DOHH2 (cell line): ENCODE measurements around the gene ZNF627.

Experiments used
- H3F3A ChIP-seq: fragments of 200-600 bp; sonication (generic), shearing (Covaris generic); 2 replicates; pipeline ENCODE4 v1.6.0; 2016; ENCODE audit warnings: antibody characterized with exemption, mild to moderate bottlenecking; ENCODE audit not compliant: control insufficient read depth, insufficient read depth
- H3K27ac ChIP-seq: fragments of 200-600 bp; sonication (generic); 2 replicates; pipeline ENCODE4 v1.5.1; 2014; ENCODE audit warnings: low read depth, mild to moderate bottlenecking, low read length, moderate library complexity
- H3K27me3 ChIP-seq: fragments of 200-600 bp; sonication (generic); 2 replicates; pipeline ENCODE4 v1.6.1; 2014; ENCODE audit warnings: mild to moderate bottlenecking, low read length, mixed read lengths; ENCODE audit not compliant: control insufficient read depth
- H3K36me3 ChIP-seq: fragments of 200-600 bp; sonication (generic); 2 replicates; pipeline ENCODE4 v1.6.1; 2014; ENCODE audit warnings: mild to moderate bottlenecking, low read length, moderate library complexity, mixed read lengths; ENCODE audit not compliant: control insufficient read depth
- H3K4me1 ChIP-seq: fragments of 200-600 bp; sonication (generic); 2 replicates; pipeline ENCODE4 v1.6.1; 2014; ENCODE audit warnings: mild to moderate bottlenecking, low read length, mixed read lengths; ENCODE audit not compliant: control insufficient read depth
- H3K4me2 ChIP-seq: fragments of 200-600 bp; sonication (generic); 2 replicates; pipeline ENCODE4 v1.6.0; 2014; ENCODE audit warnings: mild to moderate bottlenecking, low read length, moderate library complexity
- H3K4me3 ChIP-seq: fragments of 200-600 bp; sonication (generic); 2 replicates; pipeline ENCODE4 v1.5.1; 2014; ENCODE audit warnings: mild to moderate bottlenecking, low read length, mixed read lengths
- H3K79me2 ChIP-seq: fragments of 200-600 bp; sonication (generic); 2 replicates; pipeline ENCODE4 v1.6.1; 2014; ENCODE audit warnings: mild to moderate bottlenecking, low read length, mixed read lengths; ENCODE audit not compliant: control insufficient read depth
- H3K9me2 ChIP-seq: fragments of 200-600 bp; sonication (generic); replicated peaks from 2 replicates; pipeline ENCODE4 v1.6.1; 2014; ENCODE audit warnings: mild to moderate bottlenecking, low read length, mixed read lengths; ENCODE audit not compliant: control insufficient read depth
- H3K9me3 ChIP-seq: fragments of 200-600 bp; sonication (generic); 2 replicates; pipeline ENCODE4 v1.6.1; 2014; ENCODE audit warnings: antibody characterized with exemption, low read length, mixed read lengths; ENCODE audit not compliant: control insufficient read depth, insufficient read depth
- H4K20me1 ChIP-seq: fragments of 200-600 bp; sonication (generic); 2 replicates; pipeline ENCODE4 v1.6.0; 2014; ENCODE audit warnings: low read depth, mild to moderate bottlenecking, antibody characterized with exemption, low read length, moderate library complexity; ENCODE audit not compliant: control insufficient read depth, insufficient read depth
- EZH2phosphoT487 ChIP-seq: fragments of 200-600 bp; sonication (generic); IDR thresholded peaks from 2 replicates; pipeline ENCODE4 v1.6.1; 2017; ENCODE audit warnings: borderline replicate concordance, mild to moderate bottlenecking, antibody characterized with exemption, low read length, moderate library complexity, mixed read lengths
- TF ChIP-seq, protein P1 (sequence below): fragments of 200-600 bp; sonication (generic); IDR thresholded peaks from one replicate; pipeline ENCODE4 v1.5.1; 2014; ENCODE audit warnings: antibody characterized with exemption, mild to moderate bottlenecking, low read depth, low read length; ENCODE audit not compliant: poor library complexity, severe bottlenecking

The ZNF627 gene

DNA sequence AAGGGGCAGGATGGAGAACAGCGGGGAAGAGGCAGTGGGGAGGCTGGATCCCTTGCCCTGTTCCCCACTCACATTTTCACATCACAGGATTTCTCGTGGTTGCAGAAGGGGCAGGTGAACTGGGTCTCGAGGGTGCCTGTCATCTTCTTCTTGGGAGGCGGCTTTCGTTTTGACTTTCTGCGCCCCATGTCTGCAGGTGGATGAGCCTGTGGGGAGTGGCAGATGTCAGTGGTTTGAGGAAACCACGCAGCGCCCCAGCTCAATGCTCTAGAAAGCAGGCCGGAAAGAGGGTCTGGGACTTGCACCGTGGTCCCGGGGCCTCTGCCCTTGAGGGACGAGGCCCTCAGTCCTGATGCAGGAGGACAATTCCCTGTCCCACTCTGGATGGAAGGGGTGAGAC is 43.1 kb upstream of the ZNF627 start:
- peak overlapping the region; percentile 27 for H3K4me2 ChIP-seq
- peaks cover 7% of the 10 kb centered on the region for H4K20me1 ChIP-seq
- H3K27ac ChIP-seq, result no peak overlapping the region
- no peaks in the 10 kb centered on the region for H3K9me3 ChIP-seq
- H3K4me1 ChIP-seq, result peaks cover 41% of the 10 kb centered on the region
- peaks cover 39% of the 10 kb centered on the region for H3K79me2 ChIP-seq
- H3K27me3 ChIP-seq, result no peaks in the 10 kb centered on the region
- no peak overlapping the region for H3K4me3 ChIP-seq
- peaks cover 43% of the 10 kb centered on the region for H3K36me3 ChIP-seq
- no peaks in the 10 kb centered on the region for H3F3A ChIP-seq
- TF ChIP-seq EZH2phosphoT487, result no peak
- TF ChIP-seq, protein P1, sequence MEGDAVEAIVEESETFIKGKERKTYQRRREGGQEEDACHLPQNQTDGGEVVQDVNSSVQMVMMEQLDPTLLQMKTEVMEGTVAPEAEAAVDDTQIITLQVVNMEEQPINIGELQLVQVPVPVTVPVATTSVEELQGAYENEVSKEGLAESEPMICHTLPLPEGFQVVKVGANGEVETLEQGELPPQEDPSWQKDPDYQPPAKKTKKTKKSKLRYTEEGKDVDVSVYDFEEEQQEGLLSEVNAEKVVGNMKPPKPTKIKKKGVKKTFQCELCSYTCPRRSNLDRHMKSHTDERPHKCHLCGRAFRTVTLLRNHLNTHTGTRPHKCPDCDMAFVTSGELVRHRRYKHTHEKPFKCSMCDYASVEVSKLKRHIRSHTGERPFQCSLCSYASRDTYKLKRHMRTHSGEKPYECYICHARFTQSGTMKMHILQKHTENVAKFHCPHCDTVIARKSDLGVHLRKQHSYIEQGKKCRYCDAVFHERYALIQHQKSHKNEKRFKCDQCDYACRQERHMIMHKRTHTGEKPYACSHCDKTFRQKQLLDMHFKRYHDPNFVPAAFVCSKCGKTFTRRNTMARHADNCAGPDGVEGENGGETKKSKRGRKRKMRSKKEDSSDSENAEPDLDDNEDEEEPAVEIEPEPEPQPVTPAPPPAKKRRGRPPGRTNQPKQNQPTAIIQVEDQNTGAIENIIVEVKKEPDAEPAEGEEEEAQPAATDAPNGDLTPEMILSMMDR, result no peak
- H3K9me2 ChIP-seq, result no peaks in the 10 kb centered on the region

DNA sequence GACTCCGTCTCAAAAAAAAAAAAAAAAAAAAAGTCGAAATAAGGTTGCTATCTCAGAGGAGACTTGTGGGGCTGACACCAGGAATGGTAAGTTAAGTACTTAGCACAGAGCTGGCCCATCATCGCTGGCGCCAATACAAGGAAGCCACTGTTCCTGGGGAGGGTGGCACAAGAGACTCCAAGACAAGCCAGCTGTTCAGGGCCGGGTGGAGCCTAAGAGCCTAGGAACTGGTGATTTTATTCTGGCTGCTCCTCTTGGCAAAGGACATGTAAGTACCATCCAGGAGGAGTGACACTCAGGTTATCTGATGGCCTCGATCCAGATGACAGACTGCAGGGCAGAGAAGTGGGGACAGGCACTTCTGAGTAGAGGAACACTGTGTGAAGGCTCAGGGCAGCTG is 42.0 kb upstream of the ZNF627 start:
- H3K9me3 ChIP-seq, result no peaks in the 10 kb centered on the region
- peaks cover 7% of the 10 kb centered on the region for H4K20me1 ChIP-seq
- peaks cover 44% of the 10 kb centered on the region for H3K4me1 ChIP-seq
- no peak overlapping the region for H3K4me3 ChIP-seq
- H3F3A ChIP-seq, result peaks cover 5% of the 10 kb centered on the region
- H3K27me3 ChIP-seq, result no peaks in the 10 kb centered on the region
- H3K4me2 ChIP-seq, result no peak overlapping the region
- H3K36me3 ChIP-seq, result peaks cover 43% of the 10 kb centered on the region
- H3K9me2 ChIP-seq, result no peaks in the 10 kb centered on the region
- no peak for TF ChIP-seq EZH2phosphoT487
- TF ChIP-seq, protein P1, result no peak
- no peak overlapping the region for H3K27ac ChIP-seq
- H3K79me2 ChIP-seq, result peaks cover 49% of the 10 kb centered on the region

DNA sequence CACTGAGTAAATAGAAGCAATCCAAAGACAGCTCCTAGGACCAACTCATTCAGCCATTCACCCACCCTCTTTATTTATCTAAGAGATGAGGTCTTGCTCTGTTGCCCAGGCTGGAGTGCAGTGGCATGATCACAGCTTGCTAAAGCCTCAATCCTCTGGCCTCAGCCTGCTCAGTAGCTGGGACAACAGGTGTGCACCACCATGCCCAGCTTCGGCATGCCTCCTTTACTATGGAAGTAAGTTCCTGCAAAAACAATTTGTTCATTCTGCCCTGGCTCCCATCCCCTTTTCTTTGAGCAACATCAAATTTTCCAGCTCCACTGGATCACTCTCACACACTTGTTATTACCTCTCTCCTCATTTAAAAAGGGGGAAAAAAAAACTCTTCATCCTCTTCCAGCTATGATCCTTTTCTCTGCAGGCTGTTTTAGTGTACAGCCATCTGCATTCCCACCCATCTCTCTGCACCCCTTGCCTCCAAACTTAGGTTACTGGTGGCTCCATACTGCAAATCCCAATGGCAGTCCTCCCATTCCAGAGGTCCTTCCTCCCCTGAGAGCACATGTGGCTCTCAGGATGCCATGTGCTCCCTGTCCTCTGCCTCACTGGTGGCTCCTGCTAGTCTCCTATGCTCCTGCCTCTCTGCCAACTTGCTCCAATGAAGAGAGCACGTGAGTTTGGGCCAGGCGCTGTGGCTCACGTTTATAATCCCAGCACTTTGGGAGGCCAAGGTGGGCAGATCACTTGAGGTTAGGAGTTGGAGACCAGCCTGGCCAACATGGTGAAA is 40.5 kb upstream of the ZNF627 start:
- Histone ChIP-seq H3K36me3 (peaks cover 40% of the 10 kb centered on the region), H4K20me1 (peaks cover 7% of the 10 kb centered on the region), H3K4me3 (no peak overlapping the region), H3K4me1 (peaks cover 55% of the 10 kb centered on the region), H3K27ac (no peak overlapping the region), H3K9me3 (no peaks in the 10 kb centered on the region), H3K27me3 (no peaks in the 10 kb centered on the region), H3K79me2 (peaks cover 57% of the 10 kb centered on the region), H3K9me2 (no peaks in the 10 kb centered on the region), H3F3A (peaks cover 9% of the 10 kb centered on the region), H3K4me2 (no peak overlapping the region)
- TF ChIP-seq, protein P1, result no peak
- no peak for TF ChIP-seq EZH2phosphoT487
